ENCODE results near the gene NUP98.
"Not testable (repeated sequence)": the region's sequence is repeated elsewhere in the genome, so short reads cannot be mapped to it uniquely, and the experiment has no call there.

NUP98 gene

DNA sequence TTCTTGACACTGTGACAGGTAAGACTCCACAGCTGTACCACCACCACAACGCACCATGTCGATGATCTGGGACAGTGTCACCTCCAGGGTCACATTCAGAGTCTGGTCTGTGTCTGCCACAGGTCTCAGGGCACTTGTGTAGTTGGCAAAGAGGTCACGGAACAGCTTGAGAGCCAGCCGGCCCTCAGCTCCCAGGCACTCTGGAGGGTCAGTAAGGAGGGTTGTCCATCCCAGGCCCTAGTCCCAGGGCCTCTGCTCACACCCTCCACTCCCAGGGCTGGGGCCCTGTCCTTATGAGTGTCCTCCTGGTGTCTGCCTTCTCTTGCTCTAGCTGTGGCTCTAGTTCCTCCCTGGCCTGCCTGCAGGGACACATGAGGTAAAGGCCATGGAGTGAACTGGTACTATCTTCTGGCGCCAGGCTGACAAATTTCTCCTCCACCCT, 127.6 kb downstream of the NUP98 start:
- no peak for DNase-seq (ENCODE audit: low read depth in 2 of 2)

DNA sequence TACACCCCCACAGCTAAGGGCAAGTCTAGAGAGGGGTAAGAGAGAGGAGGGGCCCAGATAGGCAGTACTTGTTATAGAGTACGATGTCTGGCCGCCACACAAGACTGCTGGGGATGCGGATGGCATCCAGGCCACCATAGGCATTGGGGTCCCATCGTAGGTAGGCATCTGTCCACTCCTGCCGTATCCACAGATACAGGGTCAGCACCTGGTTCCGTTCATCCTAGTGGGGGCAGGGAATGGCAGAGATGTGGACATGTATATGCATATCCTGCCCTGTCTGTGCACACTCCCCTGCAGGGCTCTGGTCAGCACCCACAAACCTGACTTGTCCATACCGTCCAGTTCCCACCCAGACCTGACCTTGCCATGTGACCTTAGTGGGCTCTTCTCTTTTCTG, 128.2 kb downstream of the NUP98 start:
- no peak for DNase-seq (ENCODE audit: low read depth in 2 of 2)

DNA sequence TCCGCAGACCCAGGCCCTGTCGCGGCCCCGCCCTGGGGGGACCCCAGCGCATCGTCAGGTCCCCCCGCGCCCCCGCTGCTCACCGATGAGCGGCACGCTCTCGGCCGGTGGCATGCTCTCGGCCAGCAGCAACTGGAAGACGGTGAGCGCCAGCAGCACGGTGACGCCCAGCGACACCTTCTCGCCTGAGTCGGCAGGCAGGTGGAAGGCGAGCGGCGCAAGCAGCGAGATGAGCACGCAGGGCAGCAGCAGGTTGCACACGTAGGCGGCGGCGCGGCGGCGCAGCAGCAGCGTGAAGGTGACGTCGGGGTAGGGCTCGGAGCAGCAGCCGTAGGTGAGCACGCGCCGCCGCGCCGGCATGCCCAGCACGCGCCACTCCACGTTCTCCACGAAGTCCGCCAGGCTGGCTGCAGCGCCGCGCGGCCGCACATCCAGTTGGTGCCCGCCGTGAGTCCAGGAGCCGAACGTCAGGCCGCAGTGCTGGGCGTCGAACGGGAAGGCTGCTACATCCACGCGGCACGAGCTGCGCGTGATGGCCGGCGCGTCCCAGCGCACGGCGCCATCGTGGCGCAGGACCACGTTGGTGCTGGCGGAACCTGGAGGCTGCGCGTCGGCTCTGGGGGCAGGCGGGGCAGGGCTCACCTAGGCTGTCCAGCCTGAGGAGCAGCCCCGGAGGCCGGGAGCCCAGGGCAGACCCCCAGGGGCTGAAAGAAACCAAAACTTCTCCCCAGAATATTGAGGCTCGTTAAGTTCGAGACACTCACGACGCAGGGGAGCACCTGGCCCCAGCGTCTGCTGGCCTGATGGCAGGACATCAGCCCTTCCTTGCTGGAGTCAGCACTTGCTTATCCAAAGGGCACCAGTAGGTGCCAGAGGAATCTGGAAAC, 130.0 kb downstream of the NUP98 start:
- DNase-seq (ENCODE audit: low read depth in 2 of 2): no peak

DNA sequence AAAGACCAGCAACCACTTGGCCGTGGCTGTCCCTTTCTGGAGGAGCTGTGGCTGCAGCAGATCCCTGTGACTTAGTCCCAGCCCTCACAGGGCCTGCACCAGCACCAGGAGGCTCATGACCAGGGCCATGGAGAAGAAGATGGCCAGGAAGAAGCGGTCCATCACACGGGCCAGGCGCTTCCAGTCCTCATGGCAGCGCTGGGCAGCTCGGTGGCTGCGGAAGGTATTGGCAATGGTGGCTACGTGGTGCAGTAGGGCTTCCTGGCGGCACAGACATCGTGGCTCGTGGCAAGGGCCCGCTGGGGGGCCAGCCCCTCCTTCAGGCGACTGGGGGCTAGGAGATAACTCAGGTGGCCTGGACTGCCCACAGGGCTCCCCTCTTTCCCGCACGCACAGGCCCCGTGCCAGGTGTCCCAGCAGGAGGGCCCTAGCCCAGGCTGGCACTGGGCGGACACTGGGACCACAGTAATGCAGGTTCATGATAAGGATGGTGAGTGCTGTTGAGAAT, 131.3 kb downstream of the NUP98 start:
- DNase-seq (ENCODE audit: low read depth in 2 of 2): no peak

DNA sequence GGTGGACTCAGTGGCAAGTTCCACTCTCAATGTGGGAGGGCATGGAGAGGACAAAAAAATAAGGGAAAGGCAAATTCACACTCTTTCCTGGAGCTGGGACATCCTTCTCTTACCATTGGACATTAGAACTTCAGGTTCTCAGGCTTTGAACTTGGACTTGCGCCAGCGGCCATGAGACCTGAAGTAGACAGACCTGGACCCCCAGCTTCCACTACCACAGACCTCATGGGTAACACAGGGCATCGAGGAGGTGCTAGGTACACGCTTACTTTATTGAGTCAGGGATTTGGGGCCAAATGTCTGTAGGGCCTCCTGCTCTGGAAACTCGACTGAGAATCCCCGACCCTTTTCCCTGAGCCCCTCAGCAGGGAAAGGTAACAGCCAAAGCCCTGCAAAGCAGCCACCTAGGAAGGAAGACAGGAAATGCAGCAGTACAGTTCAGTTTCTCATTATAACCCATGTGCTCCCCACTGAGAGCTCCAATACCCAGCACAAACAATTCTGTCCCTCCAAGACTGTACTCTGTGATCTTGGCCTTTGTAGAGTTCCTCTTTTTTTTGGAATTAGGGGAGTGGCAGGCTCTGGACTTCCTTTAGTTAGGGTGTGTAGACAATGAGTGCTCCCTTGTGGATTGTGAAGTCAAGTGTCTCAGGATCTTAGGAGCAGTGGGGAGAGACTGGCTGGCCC, 131.9 kb downstream of the NUP98 start:
- DNase-seq (ENCODE audit: low read depth in 2 of 2): no peak

DNA sequence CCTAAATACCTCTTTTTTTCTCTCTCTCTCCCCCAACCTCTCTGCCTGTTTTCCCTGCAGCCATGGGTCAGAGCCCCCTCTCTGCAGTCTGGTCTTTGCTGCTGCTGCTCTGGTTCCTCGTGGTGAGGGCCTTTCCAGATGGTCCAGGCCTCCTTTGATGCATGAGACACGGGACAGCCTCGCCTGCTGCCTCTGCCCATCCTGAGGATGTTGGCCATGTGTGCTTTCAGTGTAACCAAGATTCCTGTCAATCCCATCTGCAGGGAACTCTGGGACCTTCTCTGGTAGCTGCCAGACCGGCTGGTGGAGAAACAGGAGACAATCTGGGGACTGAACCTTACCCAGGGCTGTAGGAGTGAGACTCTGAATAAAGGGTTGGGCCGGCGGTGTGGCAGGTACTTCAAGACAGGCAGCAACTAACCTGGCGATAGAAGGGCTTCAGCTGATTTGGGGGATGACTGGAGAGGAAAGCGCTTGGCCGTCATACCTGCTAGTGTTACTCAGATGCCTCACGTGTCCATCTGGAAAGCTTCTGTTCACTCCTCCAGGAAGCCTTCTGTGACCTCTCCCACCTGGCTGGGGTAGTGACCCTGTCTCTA, 133.2 kb downstream of the NUP98 start:
- DNase-seq (ENCODE audit: low read depth in 2 of 2): no peak

DNA sequence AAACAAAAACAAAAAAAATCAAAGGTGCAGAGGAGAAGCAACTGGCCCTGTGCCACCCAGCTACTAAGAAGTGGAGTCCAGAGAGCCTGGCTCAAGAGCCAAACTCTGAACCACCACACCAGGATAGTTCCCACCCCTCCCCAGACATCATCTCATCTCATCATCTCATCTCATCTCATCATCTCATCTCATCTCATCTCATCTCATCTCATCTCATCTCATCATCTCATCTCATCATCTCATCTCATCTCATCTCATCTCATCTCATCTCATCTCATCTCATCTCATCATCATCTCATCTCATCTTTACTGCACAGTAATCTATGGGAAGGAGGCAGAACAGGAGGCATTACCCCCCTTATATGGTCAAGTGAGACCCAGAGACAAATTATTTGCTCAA, 134.5 kb downstream of the NUP98 start:
- DNase-seq (ENCODE audit: low read depth in 2 of 2): no peak

DNA sequence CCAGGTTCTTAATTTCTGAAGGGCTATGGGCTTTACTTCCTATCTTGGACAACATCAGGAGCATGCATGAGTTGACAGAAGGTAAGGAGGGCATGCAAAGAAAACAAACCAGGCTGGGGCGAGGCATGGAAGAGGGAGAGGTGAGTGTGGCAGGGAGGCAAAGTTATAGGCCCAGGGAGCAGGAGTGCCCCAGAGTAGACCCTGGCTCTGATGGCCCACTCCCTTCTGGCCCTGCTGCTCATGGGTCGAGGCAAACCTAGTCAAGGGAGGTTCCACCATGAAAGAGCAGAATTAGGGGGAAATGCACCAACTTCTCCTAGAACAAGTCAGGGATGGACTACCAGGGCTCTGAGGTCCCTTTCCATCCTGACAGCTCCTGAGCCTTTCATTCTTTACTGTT, 136.4 kb downstream of the NUP98 start:
- no peak for DNase-seq (ENCODE audit: low read depth in 2 of 2)

DNA sequence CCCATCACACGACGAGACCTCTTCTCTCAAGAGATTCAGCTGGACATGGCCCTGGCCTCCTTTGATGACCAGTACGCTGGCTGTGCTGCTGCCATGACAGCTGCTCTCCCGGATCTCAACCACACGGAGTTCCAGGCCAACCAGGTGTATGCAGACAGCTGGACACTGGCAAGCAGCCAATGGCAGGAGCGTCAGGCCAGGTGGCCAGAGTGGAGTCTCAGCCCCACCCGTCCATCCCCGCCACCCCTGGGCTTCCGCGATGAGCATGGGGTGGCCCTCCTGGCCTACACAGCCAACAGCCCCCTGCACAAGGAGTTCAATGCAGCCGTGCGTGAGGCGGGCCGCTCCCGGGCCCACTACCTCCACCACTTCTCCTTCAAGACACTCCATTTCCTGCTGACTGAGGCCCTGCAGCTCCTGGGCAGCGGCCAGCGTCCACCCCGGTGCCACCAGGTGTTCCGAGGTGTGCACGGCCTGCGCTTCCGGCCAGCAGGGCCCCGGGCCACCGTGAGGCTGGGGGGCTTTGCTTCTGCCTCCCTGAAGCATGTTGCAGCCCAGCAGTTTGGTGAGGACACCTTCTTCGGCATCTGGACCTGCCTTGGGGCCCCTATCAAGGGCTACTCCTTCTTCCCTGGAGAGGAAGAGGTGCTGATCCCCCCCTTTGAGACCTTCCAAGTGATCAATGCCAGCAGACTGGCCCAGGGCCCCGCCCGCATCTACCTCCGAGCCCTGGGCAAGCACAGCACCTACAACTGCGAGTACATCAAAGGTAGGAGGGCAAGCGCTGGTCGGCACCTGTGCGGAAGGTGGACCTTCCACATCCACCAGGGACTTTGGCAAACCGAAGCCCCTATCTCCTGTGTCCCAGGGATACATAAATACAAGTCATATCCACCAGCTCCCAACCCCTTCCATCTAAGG, 137.5 kb downstream of the NUP98 start:
- DNase-seq (ENCODE audit: low read depth in 2 of 2): no peak

DNA sequence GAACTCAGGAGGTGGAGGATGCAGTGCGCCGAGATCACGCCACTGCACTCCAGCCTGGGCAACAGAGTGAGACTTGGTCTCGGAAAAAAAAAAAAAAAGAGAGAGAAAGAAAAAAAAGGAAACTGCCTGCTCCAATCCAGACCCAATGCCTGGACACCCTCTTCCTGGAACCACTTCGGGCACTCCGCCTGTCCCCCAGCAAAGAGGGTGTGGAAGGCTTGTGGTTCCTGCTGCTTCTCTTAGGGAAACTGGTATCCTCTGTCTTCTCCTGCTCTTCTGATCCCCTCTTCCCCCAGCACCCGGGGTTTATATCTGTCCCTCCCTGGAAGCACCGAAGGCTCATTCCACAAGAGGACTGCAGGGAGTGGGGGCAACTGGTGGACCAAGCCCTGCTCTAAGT, 139.1 kb downstream of the NUP98 start:
- DNase-seq (ENCODE audit: low read depth in 2 of 2): no peak

DNA sequence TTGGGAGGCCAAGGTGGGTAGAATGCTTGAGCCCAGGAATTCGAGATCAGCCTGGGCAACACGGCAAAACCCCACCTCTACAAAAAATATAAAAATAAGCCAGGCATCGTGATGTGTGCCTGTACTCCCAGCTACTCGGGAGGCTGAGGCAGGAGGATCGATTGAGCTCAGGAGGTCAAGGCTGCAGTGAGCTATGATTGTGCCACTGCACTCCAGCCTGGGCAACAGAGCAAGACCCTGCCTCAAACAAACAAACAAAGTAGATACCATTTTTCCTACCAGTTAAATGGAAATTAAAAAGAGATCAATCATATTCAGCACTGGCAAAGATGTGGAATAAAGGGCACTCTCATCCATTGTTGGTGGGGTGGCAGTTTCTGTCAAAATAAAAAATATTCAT, 140.0 kb downstream of the NUP98 start:
- DNase-seq (ENCODE audit: low read depth in 2 of 2): not testable (repeated sequence)

DNA sequence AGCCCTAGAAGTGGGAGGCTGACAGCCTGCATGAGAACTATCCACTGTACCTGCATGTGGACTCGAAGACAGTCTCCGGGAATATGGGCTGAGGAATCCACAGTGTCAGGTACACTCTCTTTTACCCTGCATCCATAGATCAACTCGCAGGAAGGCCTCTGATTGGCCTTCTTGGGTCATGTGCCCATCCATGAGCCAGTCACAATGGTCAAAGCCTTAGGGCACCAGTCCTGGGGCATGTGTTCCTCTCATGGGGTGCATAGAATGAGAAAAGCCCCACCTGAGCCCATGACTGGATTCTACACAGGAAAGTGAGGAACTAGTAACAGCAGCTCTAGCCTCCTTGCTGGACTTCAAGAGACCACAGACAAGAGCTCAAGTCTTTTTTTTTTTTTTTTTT, 141.8 kb downstream of the NUP98 start:
- no peak for DNase-seq (ENCODE audit: low read depth in 2 of 2)

DNA sequence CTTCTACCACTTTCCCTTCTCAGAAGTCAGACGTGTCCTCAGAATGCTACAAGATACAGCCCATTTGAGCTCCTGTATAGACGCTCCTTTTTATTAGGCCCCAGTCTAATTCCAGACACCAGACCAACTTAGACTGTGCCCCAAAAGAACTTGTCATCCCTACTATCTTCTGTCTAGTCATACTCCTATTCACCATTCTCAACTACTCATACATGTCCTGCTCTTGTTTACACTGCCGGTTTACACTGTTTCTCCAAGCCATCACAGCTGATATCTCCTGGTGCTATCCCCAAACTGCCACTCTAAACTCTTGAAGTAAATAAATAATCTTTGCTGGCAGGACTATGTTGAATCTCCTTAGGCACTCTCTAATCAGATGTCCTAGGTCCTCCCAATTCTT, 144.8 kb downstream of the NUP98 start:
- not testable (repeated sequence) for DNase-seq (ENCODE audit: low read depth in 2 of 2)

DNA sequence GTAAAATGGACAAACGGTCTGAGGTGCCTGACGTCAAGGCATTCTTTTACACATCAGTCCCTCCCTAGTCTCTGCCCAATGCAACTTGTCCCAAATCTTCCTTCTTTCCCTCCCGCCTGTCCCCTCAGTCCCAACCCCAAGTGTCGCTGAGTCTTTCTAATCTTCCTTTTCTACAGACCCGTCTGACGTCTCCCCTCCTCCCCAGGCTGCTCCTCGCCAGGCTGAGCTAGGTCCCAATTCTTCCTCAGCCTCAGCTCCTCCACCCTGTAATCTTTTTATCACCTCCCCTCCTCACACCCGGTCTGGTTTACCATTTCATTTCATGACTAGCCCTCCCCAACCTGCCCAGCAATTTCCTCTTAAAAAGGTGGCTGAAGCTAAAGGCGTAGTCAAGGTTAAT, 148.0 kb downstream of the NUP98 start:
- DNase-seq (ENCODE audit: low read depth in 2 of 2): not testable (repeated sequence)

DNA sequence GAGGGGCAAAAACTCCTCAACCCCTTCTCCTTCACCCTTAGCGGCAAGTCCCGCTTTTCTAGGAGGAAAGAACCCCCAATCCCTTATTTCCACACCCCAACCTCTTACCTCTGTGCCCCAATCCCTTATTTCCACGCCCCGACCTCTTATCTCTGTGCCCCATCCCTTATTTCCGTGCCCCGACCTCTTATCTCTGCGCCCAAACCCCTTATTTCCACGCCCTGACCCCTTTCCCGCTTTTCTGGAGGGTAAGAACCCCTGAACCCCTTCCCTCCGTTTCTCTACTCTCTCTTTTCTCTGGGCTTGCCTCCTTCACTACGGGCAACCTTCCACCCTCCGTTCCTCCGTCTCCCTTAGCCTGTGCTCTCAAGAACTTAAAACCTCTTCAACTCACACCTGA, 148.5 kb downstream of the NUP98 start:
- DNase-seq (ENCODE audit: low read depth in 2 of 2): not testable (repeated sequence)

DNA sequence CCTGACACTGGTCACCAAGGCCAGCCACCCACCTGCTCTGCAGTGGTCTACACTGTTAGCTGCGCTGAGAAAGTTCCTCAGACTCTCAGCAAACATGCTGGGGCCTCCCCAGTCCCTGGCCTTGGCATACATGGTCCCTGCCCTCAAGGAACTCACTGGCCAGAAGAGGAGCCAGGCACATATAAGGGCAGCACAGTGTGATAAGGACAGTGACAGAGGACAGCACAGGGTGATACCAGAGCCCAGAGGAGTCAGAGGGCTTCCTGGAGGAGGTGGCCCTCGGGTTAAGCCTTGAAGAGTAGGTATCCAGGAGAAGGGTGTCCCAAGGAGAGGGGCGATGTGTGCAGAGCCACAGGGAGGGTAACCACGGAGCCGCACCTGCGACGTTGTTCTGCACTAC, 151.8 kb downstream of the NUP98 start:
- no peak for DNase-seq (ENCODE audit: low read depth in 2 of 2)

DNA sequence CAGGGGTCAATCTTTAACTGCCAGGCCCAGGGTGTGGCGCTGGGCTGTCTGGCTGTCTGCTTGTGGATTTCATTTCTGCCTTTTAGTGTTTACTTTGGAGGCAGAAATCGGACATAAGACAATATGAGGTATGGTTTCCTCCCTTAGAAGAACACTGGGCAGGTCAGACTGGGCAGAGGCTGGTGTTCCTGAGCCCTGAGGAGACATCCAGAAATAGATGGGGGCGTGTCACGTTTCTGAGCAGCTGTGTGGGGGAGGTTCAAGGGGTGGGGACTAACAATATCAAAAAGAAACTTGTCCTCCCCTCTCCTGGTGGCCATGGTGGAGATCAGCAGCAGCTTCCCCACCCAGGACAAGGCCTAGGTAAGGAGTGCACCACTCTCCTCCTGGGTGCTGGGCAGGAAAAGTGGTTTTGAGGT, 152.5 kb downstream of the NUP98 start, which contains the start of gene ART1:
Gene ART1, plus strand, starts transcription at position 312 of the 419 bp plus-strand sequence. CDS start 14,086 bp downstream, outside the sequence.
- DNase-seq (ENCODE audit: low read depth in 2 of 2): no peak

DNA sequence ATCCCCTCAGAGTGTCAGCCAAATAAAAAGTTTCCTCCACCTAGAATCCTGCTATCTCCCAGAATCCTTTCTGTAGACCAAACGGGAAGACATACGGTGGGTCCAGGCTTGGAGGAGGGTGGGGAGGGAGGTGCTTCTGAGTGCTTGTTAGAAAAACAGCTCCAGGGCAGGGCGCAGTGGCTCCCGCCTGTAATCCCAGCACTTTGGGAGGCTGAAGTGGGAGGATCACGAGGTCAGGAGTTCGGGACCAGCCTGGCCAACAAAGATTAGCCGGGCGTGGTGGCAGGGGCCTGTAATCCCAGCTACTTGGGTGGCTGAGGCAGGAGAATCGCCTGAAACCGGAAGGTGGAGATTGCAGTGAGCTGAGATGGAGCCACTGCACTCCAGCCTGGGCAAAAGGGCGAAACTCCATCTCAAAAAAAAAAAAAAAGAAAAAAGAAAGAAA, 154.2 kb downstream of the NUP98 start:
- not testable (repeated sequence) for DNase-seq (ENCODE audit: low read depth in 2 of 2)

DNA sequence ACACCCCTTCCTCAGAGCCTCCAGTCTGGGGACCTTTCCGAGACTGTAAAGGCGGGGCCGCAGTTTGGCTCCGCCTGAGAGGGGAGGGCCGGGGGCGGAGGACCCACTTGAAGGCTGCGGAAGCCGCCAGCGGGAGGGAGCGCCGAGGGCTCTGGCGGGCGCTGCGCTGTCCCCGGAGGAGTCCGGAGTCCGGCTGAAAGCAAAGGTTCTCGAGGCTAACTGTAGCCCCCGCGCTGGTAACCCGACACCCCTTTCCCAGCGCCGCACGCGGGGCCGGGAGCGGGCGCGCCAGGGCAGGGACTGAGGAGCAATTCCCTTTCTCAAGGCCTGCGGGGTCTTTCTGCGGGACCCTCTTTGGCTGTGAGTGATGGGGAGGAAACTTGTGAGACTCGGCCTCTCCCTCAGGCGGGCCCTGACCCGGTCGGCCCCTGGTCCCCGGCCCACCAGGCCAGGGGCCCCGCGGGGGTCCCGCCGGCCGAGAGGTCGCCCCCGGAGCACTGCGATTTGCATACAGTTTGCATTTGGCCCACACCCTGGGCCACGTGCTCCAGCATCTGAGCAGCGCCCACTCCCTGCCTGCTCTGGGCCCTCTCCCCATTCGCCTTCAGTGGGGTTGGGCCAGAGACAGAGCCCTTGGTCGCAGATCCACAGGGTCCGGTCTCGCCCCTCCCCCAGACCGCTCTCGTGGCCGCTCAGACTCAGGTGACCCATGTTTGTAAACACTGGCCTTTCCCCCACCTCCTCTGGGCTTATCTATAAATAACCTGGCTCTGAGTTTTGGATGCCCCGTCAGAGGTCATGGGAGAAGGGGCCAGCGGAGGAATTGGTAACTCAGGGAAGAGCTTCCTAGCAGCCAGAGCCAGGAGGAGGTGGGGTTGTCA, 155.0 kb downstream of the NUP98 start:
- DNase-seq (ENCODE audit: low read depth in 2 of 2): peak; percentile 10 to 68

DNA sequence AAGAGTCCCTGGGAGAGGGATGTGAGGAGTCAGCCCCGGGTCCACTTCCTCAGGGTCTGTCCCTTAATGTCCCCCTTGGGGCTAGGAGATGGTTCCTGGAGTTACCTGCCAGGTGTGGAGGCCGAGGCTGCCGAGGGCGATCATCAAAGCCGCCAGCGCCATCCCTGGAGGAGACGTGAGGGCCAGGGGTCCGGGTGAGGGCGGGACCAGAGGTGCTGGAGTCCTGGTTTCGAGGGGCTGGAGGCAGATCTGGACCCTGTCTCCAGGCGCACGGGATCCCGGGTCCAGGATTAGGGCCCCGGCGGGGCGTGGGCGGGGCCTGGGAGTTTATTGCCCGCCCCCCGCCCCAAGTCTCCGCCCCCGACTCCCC, 155.7 kb downstream of the NUP98 start, which contains the start of gene ART5:
Gene ART5, minus strand, starts transcription at position 292 of the 370 bp plus-strand sequence. Its CDS starts 130 bp downstream, at position 162.
- no peak for DNase-seq (ENCODE audit: low read depth in 2 of 2)

Measured in stimulated activated CD8-positive, alpha-beta memory T cell treated with anti-CD3 and anti-CD28 coated beads, Interleukin-7, amount 100 ng/mL, for 4 hours (primary cell).